Panc1 (cell line): ENCODE data around the gene SEPHS2. TPM values are rescaled to one million over a fixed set of nuclear protein-coding genes. Genes with fewer than 3 reads are reported as not detected.

ENCODE experiments used
- ATAC-seq: fragments of 200-7000 bp; cut with Tn5 transposase; 2 replicates; pipeline ENCODE4 v1.9.1; 2020; ENCODE audit warnings: mild to moderate bottlenecking, moderate library complexity
- BruUV-seq: library from RNA; stranded (reverse); fragments of 400-500 nt; replicated peaks from 2 replicates; lab custom pipeline; 2021; lab: Mats Ljungman, UMichigan
- CTCF ChIA-PET: fragments of 300-600 bp; sonication (Branson Sonifier 250); formaldehyde crosslinking; loops from one replicate; lab custom pipeline; 2022; ENCODE audit warnings: antibody characterized with exemption; lab: Charles Lee
- POLR2A ChIA-PET: fragments of 300-600 bp; sonication (Branson Sonifier 250); formaldehyde crosslinking; loops from one replicate; lab custom pipeline; 2022; ENCODE audit warnings: antibody characterized with exemption; lab: Charles Lee
- DNase-seq: peaks from one replicate; pipeline ENCODE4 v3.0.0-alpha.2; 2010; ENCODE audit warnings: low read depth, low spot score
- H3K27ac ChIP-seq: 2 replicates; pipeline ENCODE4 v1.5.1; 2011; ENCODE audit warnings: mild to moderate bottlenecking, low read length, inconsistent platforms
- H3K27me3 ChIP-seq: fragments of 200-500 bp; sonication (Bioruptor generic); 2 replicates; pipeline ENCODE4 v1.6.0; 2014; ENCODE audit warnings: low read length, inconsistent platforms; ENCODE audit not compliant: control insufficient read depth, insufficient read depth
- H3K36me3 ChIP-seq: fragments of 200-500 bp; sonication (Bioruptor generic); 2 replicates; pipeline ENCODE4 v1.5.1; 2014; ENCODE audit warnings: inconsistent platforms, mild to moderate bottlenecking, low read length, moderate library complexity; ENCODE audit not compliant: control insufficient read depth, insufficient read depth
- H3K4me1 ChIP-seq: 2 replicates; pipeline ENCODE4 v1.5.1; 2011; ENCODE audit warnings: inconsistent platforms, mild to moderate bottlenecking, low read length, moderate library complexity; ENCODE audit not compliant: control insufficient read depth, insufficient read depth
- H3K4me3 ChIP-seq, 2 experiments: 2 replicates each; pipeline ENCODE4 v1.5.1; 2011 to 2012; ENCODE audit warnings: low read depth in 2 of 2, low read length in 2 of 2, mild to moderate bottlenecking in 2 of 2, inconsistent platforms in 1 of 2, moderate library complexity in 1 of 2
- H3K9me3 ChIP-seq: fragments of 200-500 bp; sonication (Bioruptor generic); 2 replicates; pipeline ENCODE4 v1.5.1; 2014; ENCODE audit warnings: low read depth, mild to moderate bottlenecking, inconsistent platforms, low read length, moderate library complexity; ENCODE audit not compliant: control insufficient read depth, insufficient read depth
- CTCF ChIP-seq: fragments of 450-650 bp; IDR thresholded peaks from 2 replicates; pipeline ENCODE4 v1.5.1; 2017; ENCODE audit warnings: mild to moderate bottlenecking
- POLR2AphosphoS5 ChIP-seq: IDR thresholded peaks from 2 replicates; pipeline ENCODE4 v1.6.1; 2012; ENCODE audit warnings: mild to moderate bottlenecking, low read depth, low read length, moderate library complexity
- REST ChIP-seq, 2 experiments: IDR thresholded peaks; 2 replicates each; pipeline ENCODE4 v1.6.1; 2011 to 2012; ENCODE audit warnings: low read depth in 2 of 2, control low read depth in 1 of 2, low read length in 1 of 2, mild to moderate bottlenecking in 1 of 2, moderate library complexity in 1 of 2; ENCODE audit not compliant: insufficient read depth in 1 of 2
- SIN3A ChIP-seq: IDR thresholded peaks from 2 replicates; pipeline ENCODE4 v1.6.1; 2012; ENCODE audit warnings: low read depth, mild to moderate bottlenecking, low read length, moderate library complexity, borderline replicate concordance; ENCODE audit not compliant: insufficient read depth
- TCF7L2 ChIP-seq: IDR thresholded peaks from 2 replicates; pipeline ENCODE4 v1.6.1; 2011; ENCODE audit warnings: mild to moderate bottlenecking, low read depth, low read length, inconsistent platforms
- in situ Hi-C: cut with HindIII; loops from 2 replicates; pipeline ENCODE4 v1.10.0; 2016; ENCODE audit warnings: low sequenced_read_pairs, low pct_unique_long_range_greater_than_20kb
- intact Hi-C: fragments of 100-400 bp; cut with micrococcal nuclease; formaldehyde crosslinking; loops from one replicate; pipeline ENCODE4 v1.10.0; 2022; ENCODE audit not compliant: unreplicated experiment
- total RNA-seq: library from RNA; stranded (reverse); gene quantifications from one replicate; pipeline ENCODE4 v1.2.1, GENCODE V29; 2021; ENCODE audit not compliant: unreplicated experiment

The SEPHS2 gene
- total RNA-seq, 1 experiment from 2014 or later = 68.5 TPM

- in situ Hi-C loops = no loop called here
- ChIA-PET POLR2A (no interaction called here), CTCF (interaction anchor here (0.6 kb wide), 1 partner anchor 9 kb away, joined by 6 read pairs; no protein-coding TSS in a partner anchor)
- Histone ChIP-seq H3K4me3 (no peak overlapping the region), H3K27ac (no peak overlapping the region), H3K9me3 (no peaks in the 10 kb centered on the region), H3K27me3 (no peaks in the 10 kb centered on the region), H3K4me1 (no peaks in the 10 kb centered on the region), H3K36me3 (no peaks in the 10 kb centered on the region)
- ATAC-seq = peak; percentile 62; the same call in 1 of the 2 replicates
- TF ChIP-seq REST (IDR thresholded peaks at IDR 0.05; ENCODE audit: insufficient read depth in 1 of 2, low read depth in 2 of 2, low read length in 1 of 2) (no peak), POLR2AphosphoS5 (no peak), TCF7L2 (no peak), SIN3A (no peak), CTCF (no peak)
- BruUV-seq = no TSS peak
- intact Hi-C loops = no loop called here
- no peak for DNase-seq
Observed at GRCh38 chr16:30458561-30459394, 13.1 kb upstream of the SEPHS2 start.

- intact Hi-C loops = no loop called here
- DNase-seq = no peak
- no peaks in the 10 kb centered on the region for H3K4me1 ChIP-seq
- CTCF ChIA-PET = no interaction called here
- H3K27ac ChIP-seq = no peak overlapping the region
- no peak for ATAC-seq
- POLR2A ChIA-PET = no interaction called here
- BruUV-seq = no TSS peak
- H3K36me3 ChIP-seq = no peaks in the 10 kb centered on the region
- no peak overlapping the region for H3K4me3 ChIP-seq
- TF ChIP-seq SIN3A (no peak), REST (IDR thresholded peaks at IDR 0.05; ENCODE audit: insufficient read depth in 1 of 2, low read depth in 2 of 2, low read length in 1 of 2) (no peak), POLR2AphosphoS5 (no peak), CTCF (no peak), TCF7L2 (no peak)
- no peaks in the 10 kb centered on the region for H3K27me3 ChIP-seq
- no peaks in the 10 kb centered on the region for H3K9me3 ChIP-seq
- in situ Hi-C loops = no loop called here
Observed at GRCh38 chr16:30457743-30458560, 12.3 kb upstream of the SEPHS2 start.
